Measurements from ENCODE around the gene TRAF2. TPM values are rescaled to one million over a fixed set of nuclear protein-coding genes. Genes with fewer than 3 reads are reported as not detected.
"Not testable (repeated sequence)": the region's sequence is repeated elsewhere in the genome, so short reads cannot be mapped to it uniquely, and the experiment has no call there.

The TRAF2 gene, protein sequence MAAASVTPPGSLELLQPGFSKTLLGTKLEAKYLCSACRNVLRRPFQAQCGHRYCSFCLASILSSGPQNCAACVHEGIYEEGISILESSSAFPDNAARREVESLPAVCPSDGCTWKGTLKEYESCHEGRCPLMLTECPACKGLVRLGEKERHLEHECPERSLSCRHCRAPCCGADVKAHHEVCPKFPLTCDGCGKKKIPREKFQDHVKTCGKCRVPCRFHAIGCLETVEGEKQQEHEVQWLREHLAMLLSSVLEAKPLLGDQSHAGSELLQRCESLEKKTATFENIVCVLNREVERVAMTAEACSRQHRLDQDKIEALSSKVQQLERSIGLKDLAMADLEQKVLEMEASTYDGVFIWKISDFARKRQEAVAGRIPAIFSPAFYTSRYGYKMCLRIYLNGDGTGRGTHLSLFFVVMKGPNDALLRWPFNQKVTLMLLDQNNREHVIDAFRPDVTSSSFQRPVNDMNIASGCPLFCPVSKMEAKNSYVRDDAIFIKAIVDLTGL
- total RNA-seq (16.9 TPM), polyA plus RNA-seq (ENCODE audit: insufficient read depth, low read depth, low replicate concordance) (11.4 TPM)
- long read RNA-seq, donor 1, partial matches to known transcripts = 0 of 2 reads
- long read RNA-seq, donor 1, other reads (novel, unspliced or antisense) = 0 of 2 reads
- long read RNA-seq, donor 2, partial matches to known transcripts = 0 of 1 reads
- long read RNA-seq, donor 2, other reads (novel, unspliced or antisense) = 0 of 1 reads
- long read RNA-seq, donor 3, partial matches to known transcripts = 0 of 1 reads
- long read RNA-seq, donor 3, other reads (novel, unspliced or antisense) = 0 of 1 reads
- long read RNA-seq, donor 4, partial matches to known transcripts = 0 of 1 reads
- long read RNA-seq, donor 4, other reads (novel, unspliced or antisense) = 0 of 1 reads
- long read RNA-seq, donor 5 = 0 reads
- long read RNA-seq, donor 6, partial matches to known transcripts = 0 of 2 reads
- long read RNA-seq, donor 6, other reads (novel, unspliced or antisense) = 0 of 2 reads
- long read RNA-seq, donor 7, transcript TRAF2-201 (11 exons, 2,264 nt) = major isoform, 23 of 35 reads
- long read RNA-seq, donor 7, partial matches to known transcripts = 6 of 35 reads
- long read RNA-seq, donor 7, other reads (novel, unspliced or antisense) = 6 of 35 reads
- long read RNA-seq, donor 8, partial matches to known transcripts = 7 of 9 reads
- long read RNA-seq, donor 8, other reads (novel, unspliced or antisense) = 0 of 9 reads
- long read RNA-seq, donor 9, partial matches to known transcripts = 0 of 1 reads
- long read RNA-seq, donor 9, other reads (novel, unspliced or antisense) = 0 of 1 reads
- long read RNA-seq, donor 10, partial matches to known transcripts = 0 of 2 reads
- long read RNA-seq, donor 10, other reads (novel, unspliced or antisense) = 0 of 2 reads

DNA sequence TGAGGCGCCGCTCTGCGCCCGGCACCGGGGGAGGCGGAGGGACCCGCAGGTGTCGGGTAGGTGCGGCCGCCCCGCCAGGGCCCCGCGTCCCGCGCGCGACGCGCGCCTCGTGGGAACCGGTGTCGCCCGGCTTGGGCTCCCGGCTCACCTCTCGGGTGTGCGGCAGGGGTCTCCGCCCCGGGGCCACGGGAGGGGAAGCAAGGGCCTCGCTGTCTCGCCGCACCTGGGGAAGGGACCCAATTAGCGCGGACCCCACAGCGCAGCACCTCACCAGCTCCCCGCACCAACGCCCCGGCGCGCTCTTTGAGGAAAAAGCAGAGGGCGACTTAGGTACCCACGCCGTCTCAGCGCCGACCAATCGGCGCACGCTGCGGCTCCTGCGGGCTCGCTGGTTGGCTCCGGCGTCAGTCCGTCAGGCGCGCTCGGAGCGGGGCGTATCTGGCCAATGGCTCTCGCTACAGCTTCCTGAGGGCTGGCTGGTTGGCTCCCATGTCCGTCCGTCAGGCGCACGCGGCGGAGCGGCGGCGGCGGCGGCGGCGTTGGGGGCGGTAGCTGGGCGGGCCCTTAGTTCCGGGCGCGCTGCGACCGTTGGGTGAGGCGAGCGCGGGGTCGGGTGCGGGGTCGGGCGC is at the start of gene TRAF2:
TSS of gene TRAF2 (plus strand) at position 567 of the 629 bp plus-strand sequence. CDS start 12,225 bp downstream, outside the sequence.
- no peak for FAIRE-seq
- Histone ChIP-seq H3K27me3 (ENCODE audit: control insufficient read depth, insufficient read depth, low read length) (no peaks in the 10 kb centered on the region), H3K4me1 (ENCODE audit: control insufficient read depth in 2 of 3, insufficient read depth in 2 of 3, low read depth in 1 of 3, low read length in 3 of 3) (peaks cover 0 to 3% (median 2%) of the 10 kb centered on the region in 3 donors), H3K9ac (ENCODE audit: low read length in 3 of 3) (peak within 1 kb of the TSS in 2 of 3 donors; percentile 60 to 78), H3K27ac (ENCODE audit: low read depth in 2 of 2, low read length in 2 of 2) (peak within 1 kb of the TSS; percentile 86 to 89), H3K4me3 (ENCODE audit: low read length in 3 of 3) (peak within 1 kb of the TSS; percentile 24 to 64 (median 45)), H3K9me3 (ENCODE audit: control insufficient read depth in 2 of 3, insufficient read depth in 1 of 3, low read length in 3 of 3) (no peaks in the 10 kb centered on the region), H3K36me3 (ENCODE audit: control insufficient read depth in 2 of 3, insufficient read depth in 3 of 3, low read length in 3 of 3) (no peaks in the 10 kb centered on the region)
- TF ChIP-seq, protein P1, sequence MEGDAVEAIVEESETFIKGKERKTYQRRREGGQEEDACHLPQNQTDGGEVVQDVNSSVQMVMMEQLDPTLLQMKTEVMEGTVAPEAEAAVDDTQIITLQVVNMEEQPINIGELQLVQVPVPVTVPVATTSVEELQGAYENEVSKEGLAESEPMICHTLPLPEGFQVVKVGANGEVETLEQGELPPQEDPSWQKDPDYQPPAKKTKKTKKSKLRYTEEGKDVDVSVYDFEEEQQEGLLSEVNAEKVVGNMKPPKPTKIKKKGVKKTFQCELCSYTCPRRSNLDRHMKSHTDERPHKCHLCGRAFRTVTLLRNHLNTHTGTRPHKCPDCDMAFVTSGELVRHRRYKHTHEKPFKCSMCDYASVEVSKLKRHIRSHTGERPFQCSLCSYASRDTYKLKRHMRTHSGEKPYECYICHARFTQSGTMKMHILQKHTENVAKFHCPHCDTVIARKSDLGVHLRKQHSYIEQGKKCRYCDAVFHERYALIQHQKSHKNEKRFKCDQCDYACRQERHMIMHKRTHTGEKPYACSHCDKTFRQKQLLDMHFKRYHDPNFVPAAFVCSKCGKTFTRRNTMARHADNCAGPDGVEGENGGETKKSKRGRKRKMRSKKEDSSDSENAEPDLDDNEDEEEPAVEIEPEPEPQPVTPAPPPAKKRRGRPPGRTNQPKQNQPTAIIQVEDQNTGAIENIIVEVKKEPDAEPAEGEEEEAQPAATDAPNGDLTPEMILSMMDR (IDR thresholded peaks at IDR 0.05; ENCODE audit: borderline replicate concordance, extremely low read depth, insufficient read depth) = no peak
- intact Hi-C loops (cut with DNase I) = no loop called here
- DNase-seq = peak; percentile 98 to 99 (median 99)

DNA sequence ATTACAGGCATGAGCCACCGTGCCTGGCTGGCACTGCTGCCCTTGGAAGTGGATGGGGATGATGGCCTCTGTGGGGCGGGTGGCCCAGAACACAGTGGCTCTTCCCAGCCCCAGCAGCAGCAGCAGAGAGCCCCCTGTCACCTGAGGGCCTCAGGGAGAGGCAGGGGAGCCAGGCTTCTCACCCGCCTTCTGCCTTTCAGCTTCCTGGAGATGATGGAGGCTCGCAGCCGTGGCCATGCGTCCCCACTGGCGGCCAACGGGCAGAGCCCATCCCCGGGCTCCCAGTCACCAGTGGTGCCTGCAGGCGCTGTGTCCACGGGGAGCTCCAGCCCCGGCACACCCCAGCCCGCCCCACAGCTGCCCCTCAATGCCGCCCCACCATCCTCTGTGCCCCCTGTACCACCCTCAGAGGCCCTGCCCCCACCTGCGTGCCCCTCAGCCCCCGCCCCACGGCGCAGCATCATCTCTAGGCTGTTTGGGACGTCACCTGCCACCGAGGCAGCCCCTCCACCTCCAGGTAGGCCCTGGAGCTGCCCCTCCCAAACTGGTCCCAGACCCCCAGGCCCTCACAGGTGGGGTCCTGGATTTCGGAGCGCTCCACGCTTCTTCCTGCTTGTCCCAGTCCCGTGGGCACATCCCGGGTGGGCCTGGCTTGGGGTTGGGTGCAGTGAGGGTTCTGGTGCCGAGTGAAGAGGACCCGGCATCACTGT is 49.0 kb upstream of the TRAF2 start:
- FAIRE-seq (no peak), DNase-seq (peak in 1 of 5 donors; percentile 79)
- TF ChIP-seq, protein P1 (IDR thresholded peaks at IDR 0.05; ENCODE audit: borderline replicate concordance, extremely low read depth, insufficient read depth) = no peak
- peaks cover 0 to 17% (median 7%) of the 10 kb centered on the region in 3 donors for H3K4me1 ChIP-seq (ENCODE audit: control insufficient read depth in 2 of 3, insufficient read depth in 2 of 3, low read depth in 1 of 3, low read length in 3 of 3)
- H3K27me3 ChIP-seq (ENCODE audit: control insufficient read depth, insufficient read depth, low read length) = no peaks in the 10 kb centered on the region
- H3K9me3 ChIP-seq (ENCODE audit: control insufficient read depth in 2 of 3, insufficient read depth in 1 of 3, low read length in 3 of 3) = no peaks in the 10 kb centered on the region
- H3K9ac ChIP-seq (ENCODE audit: low read length in 3 of 3) = no peak overlapping the region
- intact Hi-C loops (cut with DNase I) = no loop called here
- H3K4me3 ChIP-seq (ENCODE audit: low read length in 3 of 3) = no peak overlapping the region
- H3K27ac ChIP-seq (ENCODE audit: low read depth in 2 of 2, low read length in 2 of 2) = no peak overlapping the region
- H3K36me3 ChIP-seq (ENCODE audit: control insufficient read depth in 2 of 3, insufficient read depth in 3 of 3, low read length in 3 of 3) = no peaks in the 10 kb centered on the region

DNA sequence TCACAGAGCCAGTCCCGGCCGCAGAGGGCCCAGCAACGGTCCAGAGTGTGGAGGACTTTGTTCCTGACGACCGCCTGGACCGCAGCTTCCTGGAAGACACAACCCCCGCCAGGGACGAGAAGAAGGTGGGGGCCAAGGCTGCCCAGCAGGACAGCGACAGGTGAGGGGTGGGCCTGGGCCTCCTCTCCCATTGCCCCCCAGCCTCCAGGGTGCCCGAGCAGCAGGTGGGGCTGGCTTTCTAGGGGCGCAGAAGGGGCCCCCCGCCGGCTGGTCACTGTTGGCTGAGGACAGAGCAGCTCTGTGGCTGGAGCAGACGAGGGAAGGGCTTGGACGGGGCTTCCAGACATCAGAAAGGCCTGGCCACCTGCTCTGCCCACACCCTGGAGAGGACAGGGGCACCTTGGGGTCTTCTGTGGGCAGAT is 48.4 kb upstream of the TRAF2 start:
- H3K4me1 ChIP-seq (ENCODE audit: control insufficient read depth in 2 of 3, insufficient read depth in 2 of 3, low read depth in 1 of 3, low read length in 3 of 3) = peaks cover 0 to 22% (median 7%) of the 10 kb centered on the region in 3 donors
- H3K27ac ChIP-seq (ENCODE audit: low read depth in 2 of 2, low read length in 2 of 2); H3K36me3 ChIP-seq (ENCODE audit: control insufficient read depth in 2 of 3, insufficient read depth in 3 of 3, low read length in 3 of 3); H3K4me3 ChIP-seq (ENCODE audit: low read length in 3 of 3); intact Hi-C loops (cut with DNase I); FAIRE-seq; DNase-seq; H3K9ac ChIP-seq (ENCODE audit: low read length in 3 of 3); H3K9me3 ChIP-seq (ENCODE audit: control insufficient read depth in 2 of 3, insufficient read depth in 1 of 3, low read length in 3 of 3); H3K27me3 ChIP-seq (ENCODE audit: control insufficient read depth, insufficient read depth, low read length): not testable (repeated sequence)

Data from kidney (tissue), 22 donors.